Measurements from ENCODE around the gene HDGFL1. TPM values are rescaled to one million over a fixed set of nuclear protein-coding genes. Genes with fewer than 3 reads are reported as not detected.

The HDGFL1 gene
- total and polyA plus RNA-seq, 2 of the 8 experiments (the other 6 are each of a cell fraction or from before 2014, with no cell fraction given): not detected

DNA sequence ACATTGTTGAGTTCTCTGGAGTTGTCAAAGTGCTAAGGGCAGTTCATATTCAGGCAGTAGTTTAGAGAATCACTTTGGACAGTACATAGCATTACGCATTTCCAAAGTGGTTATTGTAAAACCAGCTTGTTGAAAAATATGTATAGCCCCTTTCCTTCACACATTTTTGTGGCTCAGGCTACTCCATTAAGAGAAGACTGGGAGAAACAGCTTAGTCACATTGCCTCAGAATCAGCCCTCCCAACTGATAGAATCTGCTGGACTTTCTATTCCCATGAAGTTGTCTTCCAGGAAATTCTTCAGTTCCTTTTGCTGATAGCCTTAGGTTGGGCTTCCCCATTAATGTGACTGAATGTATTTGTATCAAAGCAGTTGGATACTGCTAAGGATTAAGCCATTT lies 39.5 kb upstream of the HDGFL1 start (continued):
- no peak for TF ChIP-seq POLR2AphosphoS5 (IDR thresholded peaks at IDR 0.05; ENCODE audit: low read depth, low read length)
- no peak for TF ChIP-seq SP2 (IDR thresholded peaks at IDR 0.05; ENCODE audit: low read length)

Data from H1 (cell line).